Kidney epithelial cell (primary cell): ENCODE results near the gene SLC43A2. TPM values are rescaled to one million over a fixed set of nuclear protein-coding genes. Genes with fewer than 3 reads are reported as not detected.

ENCODE experiments used
- DNase-seq: peaks from one replicate; pipeline ENCODE4 v3.0.0-alpha.2; 2010; ENCODE audit warnings: low read depth
- H3K27me3 ChIP-seq: 2 replicates; pipeline ENCODE4 v1.6.0; 2011; ENCODE audit warnings: low read length; ENCODE audit not compliant: control insufficient read depth, insufficient read depth
- H3K36me3 ChIP-seq: 2 replicates; pipeline ENCODE4 v1.5.1; 2011; ENCODE audit warnings: low read length; ENCODE audit not compliant: control insufficient read depth, insufficient read depth
- H3K4me3 ChIP-seq: 2 replicates; pipeline ENCODE4 v1.5.1; 2011; ENCODE audit warnings: low read depth, mild to moderate bottlenecking, control low read depth, low read length
- CTCF ChIP-seq: IDR thresholded peaks from 2 replicates; pipeline ENCODE4 v1.5.1; 2011; ENCODE audit warnings: mild to moderate bottlenecking, moderate library complexity, low read length, control low read depth, inconsistent platforms; ENCODE audit not compliant: insufficient read depth, poor library complexity, severe bottlenecking
- total RNA-seq: library from RNA; depleted of rRNA; stranded (reverse); fragments of >200 nt; gene quantifications from 2 replicates; pipeline ENCODE4 v1.2.3, GENCODE V29; 2015

Gene SLC43A2
- total RNA-seq, 1 donor from 2014 or later: 9.1 TPM

GRCh38 chr17:1580979-1581676 is 47.5 kb downstream of the SLC43A2 start:
- no peak for DNase-seq
- H3K27me3 ChIP-seq: no peaks in the 10 kb centered on the region
- no peak overlapping the region for H3K4me3 ChIP-seq
- TF ChIP-seq CTCF: no peak
- H3K36me3 ChIP-seq: no peaks in the 10 kb centered on the region

- H3K27me3 ChIP-seq: no peaks in the 10 kb centered on the region
- no peak for TF ChIP-seq CTCF
- DNase-seq: no peak
- H3K4me3 ChIP-seq: no peak overlapping the region
- no peaks in the 10 kb centered on the region for H3K36me3 ChIP-seq
Measured at GRCh38 chr17:1578029-1578428, 50.6 kb downstream of the SLC43A2 start.

GRCh38 chr17:1577583-1578013 is 51.0 kb downstream of the SLC43A2 start:
- Histone ChIP-seq H3K27me3 (no peaks in the 10 kb centered on the region), H3K36me3 (no peaks in the 10 kb centered on the region), H3K4me3 (no peak overlapping the region)
- no peak for TF ChIP-seq CTCF
- DNase-seq: no peak

- DNase-seq: no peak
- Histone ChIP-seq H3K27me3 (no peaks in the 10 kb centered on the region), H3K36me3 (no peaks in the 10 kb centered on the region), H3K4me3 (no peak overlapping the region)
- no peak for TF ChIP-seq CTCF
Measured at GRCh38 chr17:1577182-1577581, 51.5 kb downstream of the SLC43A2 start.

GRCh38 chr17:1576500-1576899 is 52.1 kb downstream of the SLC43A2 start:
- H3K4me3 ChIP-seq: no peak overlapping the region
- H3K36me3 ChIP-seq: no peaks in the 10 kb centered on the region
- no peaks in the 10 kb centered on the region for H3K27me3 ChIP-seq
- TF ChIP-seq CTCF: no peak
- DNase-seq: no peak

GRCh38 chr17:1574697-1575471 is 53.8 kb downstream of the SLC43A2 start:
- H3K36me3 ChIP-seq: no peaks in the 10 kb centered on the region
- no peak for TF ChIP-seq CTCF
- H3K27me3 ChIP-seq: no peaks in the 10 kb centered on the region
- no peak overlapping the region for H3K4me3 ChIP-seq
- no peak for DNase-seq
